ENCODE results near the gene RUNDC3A.

RUNDC3A gene

DNA sequence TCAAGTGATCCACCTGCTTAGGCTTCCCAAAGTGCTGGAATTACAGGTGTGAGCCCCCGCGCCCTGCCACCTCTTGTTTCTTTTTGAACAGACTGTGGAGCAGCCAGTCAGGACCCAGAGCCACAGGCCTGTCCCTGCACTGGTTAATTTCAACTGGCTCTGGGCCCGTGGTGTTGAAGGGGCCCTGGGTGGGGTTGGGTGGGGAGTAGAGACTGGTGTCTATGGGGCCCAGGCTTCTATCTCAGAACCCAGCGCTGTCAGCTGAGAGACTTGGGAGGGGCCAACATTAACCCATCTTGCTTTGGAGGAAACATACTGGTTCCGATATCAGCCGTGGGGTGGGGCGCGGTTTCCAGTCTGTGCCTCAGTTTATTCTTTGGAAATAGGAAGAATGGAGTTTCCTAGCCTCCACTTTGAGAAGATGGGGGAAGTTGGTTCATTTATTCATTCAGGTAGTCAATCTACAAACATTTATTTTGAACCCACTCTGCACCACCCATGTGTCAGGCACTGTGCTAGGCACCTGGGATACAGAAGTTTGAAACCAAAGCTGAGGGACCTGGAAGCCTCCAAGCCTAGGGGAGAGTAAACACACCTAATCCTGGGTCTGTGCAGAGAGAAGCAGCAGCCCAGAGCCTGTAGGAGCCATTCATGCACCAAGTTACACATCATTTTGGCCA is 24.9 kb upstream of the RUNDC3A start:
- no peak for DNase-seq (ENCODE audit: low read depth in 2 of 3, low spot score in 2 of 3)

- no peak for DNase-seq (ENCODE audit: low read depth in 2 of 3, low spot score in 2 of 3)
Measured at GRCh38 chr17:44284024-44284400, 24.4 kb upstream of the RUNDC3A start.

- DNase-seq (ENCODE audit: low read depth in 2 of 3, low spot score in 2 of 3): no peak
Measured at GRCh38 chr17:44287651-44288050, 20.8 kb upstream of the RUNDC3A start.

DNA sequence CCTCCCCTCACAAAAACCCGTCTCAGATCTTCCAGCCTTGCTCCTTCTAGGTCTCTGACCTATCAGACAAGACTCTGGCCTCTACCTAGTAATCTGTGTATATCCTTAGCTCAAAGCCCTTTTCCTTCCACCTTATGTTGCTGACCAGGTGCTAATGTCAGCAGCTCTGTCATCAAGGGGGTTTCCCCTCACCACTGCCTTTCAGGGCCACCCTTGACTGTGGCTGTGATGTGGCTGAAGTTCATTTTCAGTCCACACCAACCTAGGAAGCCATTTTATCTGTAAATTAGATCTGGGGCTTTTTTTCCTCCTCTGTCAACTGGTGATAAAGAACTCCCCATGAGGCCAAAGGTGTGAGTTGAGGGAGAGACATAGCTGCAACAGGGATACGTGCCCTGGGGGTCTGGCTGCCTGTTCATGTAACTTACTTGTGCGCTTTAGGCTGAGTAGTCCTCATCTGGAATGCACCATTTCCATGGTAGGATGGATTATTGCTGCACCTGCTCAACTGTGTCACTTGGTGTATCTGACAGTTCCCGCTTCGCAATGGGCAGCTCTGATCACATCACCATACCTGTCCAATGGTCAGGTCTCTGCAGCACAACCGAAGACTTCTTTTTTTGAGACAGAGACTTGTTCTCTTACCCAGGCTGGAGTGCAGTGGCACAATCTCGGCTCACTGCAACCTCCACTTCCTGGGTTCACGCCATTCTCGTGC is 14.7 kb upstream of the RUNDC3A start:
- DNase-seq (ENCODE audit: low read depth in 2 of 3, low spot score in 2 of 3): no peak

DNA sequence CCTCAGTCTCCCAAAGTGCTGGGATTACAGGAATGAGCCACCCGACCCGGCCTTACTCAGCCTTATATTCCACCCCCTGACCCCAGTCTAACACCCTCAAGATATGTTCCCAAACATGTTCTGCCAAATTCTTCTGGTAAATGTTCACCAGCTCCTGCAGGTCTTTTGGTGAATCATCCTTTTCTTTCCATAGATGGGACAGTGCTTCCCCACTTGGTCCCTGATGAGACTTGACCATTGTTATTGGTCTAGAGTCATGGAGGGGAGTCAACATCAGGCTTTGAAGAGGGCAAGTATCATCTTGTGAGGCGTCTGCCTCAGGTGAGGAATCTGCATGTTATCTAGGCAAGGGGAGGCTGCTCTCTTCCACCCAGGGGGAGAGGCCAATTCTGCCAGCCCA is 10.4 kb upstream of the RUNDC3A start:
- no peak for DNase-seq (ENCODE audit: low read depth in 2 of 3, low spot score in 2 of 3)

DNA sequence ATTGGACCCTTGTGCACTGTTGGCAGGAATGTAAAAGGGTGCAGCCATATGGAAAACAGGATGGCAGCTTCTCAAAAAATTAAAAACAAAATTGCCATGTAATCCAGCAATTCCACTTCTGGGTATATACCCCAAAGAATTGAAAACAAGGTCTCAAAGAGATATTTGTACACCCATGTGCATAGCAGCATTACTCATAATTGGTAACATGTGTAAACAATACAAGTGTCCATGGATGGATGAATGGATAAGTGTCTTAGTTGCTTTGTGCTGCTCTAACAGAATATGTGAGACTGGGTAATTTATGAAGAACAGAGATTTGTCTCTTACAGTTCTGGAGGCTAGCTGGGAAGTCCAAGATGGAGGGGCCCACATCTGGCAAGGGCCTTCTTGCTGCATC is 3.8 kb upstream of the RUNDC3A start:
- DNase-seq (ENCODE audit: low read depth in 2 of 3, low spot score in 2 of 3): no peak

DNA sequence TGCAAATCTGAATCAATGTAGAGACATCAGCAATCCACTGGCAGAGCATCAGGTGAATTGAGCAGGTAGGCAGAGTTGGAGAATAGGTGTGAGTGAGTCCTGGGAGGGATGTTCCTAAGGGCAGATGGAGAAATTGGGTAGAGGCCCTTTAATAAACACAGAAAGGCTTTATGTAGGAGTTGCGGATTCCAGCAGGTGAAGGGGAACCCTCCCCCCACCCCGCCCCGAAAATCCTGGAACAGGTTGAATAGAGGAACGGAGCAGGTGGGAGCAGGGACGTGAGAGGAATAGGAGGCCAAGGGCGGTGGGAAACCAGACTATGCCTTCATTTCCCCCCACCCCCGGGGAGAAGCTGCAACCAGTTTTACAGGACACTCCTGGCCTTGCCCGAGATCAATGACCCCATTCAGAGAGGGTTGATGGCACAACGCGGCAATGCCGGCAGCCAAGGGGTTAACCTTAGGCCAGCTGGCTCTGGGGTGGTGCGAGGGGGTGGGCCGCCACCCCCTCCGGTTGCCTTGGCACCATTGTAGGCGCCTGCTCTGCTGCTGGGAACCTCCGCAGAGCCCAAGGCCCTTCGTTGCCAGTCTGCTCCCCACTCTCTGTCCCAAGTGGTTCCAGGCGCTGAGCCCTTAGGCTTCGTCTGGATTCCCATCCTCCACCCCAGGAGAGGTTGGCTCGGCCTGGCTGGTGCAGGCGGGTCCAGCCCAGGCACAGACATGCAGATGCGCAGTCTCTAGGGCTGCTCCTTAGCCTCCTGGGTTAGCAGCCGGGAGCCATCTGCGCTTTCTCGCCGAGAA is 814 bp upstream of the RUNDC3A start:
- DNase-seq (ENCODE audit: low read depth in 2 of 3, low spot score in 2 of 3): no peak

GRCh38 chr17:44308865-44309264 is 464 bp downstream of the RUNDC3A start:
- no peak for DNase-seq (ENCODE audit: low read depth in 2 of 3, low spot score in 2 of 3)

GRCh38 chr17:44309472-44309871 is 1.1 kb downstream of the RUNDC3A start:
- no peak for DNase-seq (ENCODE audit: low read depth in 2 of 3, low spot score in 2 of 3)

- no peak for DNase-seq (ENCODE audit: low read depth in 2 of 3, low spot score in 2 of 3)
Measured at GRCh38 chr17:44310188-44310587, 1.8 kb downstream of the RUNDC3A start.

DNA sequence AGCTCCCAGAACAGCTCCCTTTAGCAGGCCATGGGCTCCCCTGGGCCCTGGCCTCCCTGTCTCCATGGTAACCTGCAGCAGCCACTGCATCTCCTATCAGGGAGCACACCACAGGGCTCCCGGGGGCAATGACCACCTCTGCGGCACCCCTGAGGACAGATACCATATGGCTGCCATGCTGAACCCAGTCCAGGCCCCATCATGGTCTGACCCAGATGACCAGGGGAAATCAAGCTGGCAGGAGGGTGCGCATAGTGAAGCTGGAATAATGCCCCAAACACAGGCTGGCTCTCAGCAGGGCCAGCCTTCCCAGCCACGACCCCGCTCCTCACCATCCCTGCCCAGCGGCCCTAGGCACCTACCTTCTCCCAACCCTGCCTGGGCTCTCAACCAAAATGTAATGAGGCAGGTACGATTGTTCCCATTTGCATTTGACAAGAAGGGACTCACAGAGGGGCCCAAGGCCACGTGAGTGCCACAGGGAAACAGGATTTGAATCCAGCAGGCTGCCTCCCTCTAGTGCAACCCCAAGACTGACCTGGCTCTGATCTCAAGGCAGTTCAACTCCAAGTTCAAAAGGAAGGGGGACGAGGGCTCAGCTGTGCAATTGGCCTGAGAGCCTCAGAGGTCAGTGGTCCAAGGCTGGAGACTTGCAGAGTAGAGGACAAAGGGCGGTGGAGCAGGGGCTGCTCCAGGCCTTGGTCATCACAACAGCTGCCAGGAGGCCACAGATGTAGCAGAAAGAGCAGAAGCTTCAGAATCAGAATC is 2.4 kb downstream of the RUNDC3A start:
- no peak for DNase-seq (ENCODE audit: low read depth in 2 of 3, low spot score in 2 of 3)

GRCh38 chr17:44311562-44312181 is 3.3 kb downstream of the RUNDC3A start:
- DNase-seq (ENCODE audit: low read depth in 2 of 3, low spot score in 2 of 3): no peak

- DNase-seq (ENCODE audit: low read depth in 2 of 3, low spot score in 2 of 3): no peak
Measured at GRCh38 chr17:44312396-44313104, 4.1 kb downstream of the RUNDC3A start.

DNA sequence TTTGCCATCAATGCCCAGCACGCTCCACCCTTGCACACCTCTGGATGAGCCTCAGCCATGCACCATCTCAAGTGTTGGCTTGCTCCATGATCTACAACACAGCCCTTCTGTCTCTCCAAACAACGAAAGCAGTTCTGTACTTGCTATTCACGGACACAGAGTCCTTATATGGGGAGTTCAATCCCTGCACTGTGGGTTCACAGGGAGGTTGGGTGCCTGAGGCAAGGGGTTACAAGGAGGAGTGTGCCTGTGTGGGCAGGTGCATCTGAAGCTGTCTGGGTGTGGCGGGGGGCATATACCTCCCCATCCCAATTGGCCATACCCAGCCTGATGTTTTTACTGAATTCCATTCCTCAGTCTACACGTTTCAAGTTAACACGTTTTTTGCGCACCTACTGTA is 5.6 kb downstream of the RUNDC3A start:
- DNase-seq (ENCODE audit: low read depth in 2 of 3, low spot score in 2 of 3): no peak

GRCh38 chr17:44314524-44314868 is 6.1 kb downstream of the RUNDC3A start:
- DNase-seq (ENCODE audit: low read depth in 2 of 3, low spot score in 2 of 3): no peak

- DNase-seq (ENCODE audit: low read depth in 2 of 3, low spot score in 2 of 3): no peak
Measured at GRCh38 chr17:44314869-44315661, 6.7 kb downstream of the RUNDC3A start.

DNA sequence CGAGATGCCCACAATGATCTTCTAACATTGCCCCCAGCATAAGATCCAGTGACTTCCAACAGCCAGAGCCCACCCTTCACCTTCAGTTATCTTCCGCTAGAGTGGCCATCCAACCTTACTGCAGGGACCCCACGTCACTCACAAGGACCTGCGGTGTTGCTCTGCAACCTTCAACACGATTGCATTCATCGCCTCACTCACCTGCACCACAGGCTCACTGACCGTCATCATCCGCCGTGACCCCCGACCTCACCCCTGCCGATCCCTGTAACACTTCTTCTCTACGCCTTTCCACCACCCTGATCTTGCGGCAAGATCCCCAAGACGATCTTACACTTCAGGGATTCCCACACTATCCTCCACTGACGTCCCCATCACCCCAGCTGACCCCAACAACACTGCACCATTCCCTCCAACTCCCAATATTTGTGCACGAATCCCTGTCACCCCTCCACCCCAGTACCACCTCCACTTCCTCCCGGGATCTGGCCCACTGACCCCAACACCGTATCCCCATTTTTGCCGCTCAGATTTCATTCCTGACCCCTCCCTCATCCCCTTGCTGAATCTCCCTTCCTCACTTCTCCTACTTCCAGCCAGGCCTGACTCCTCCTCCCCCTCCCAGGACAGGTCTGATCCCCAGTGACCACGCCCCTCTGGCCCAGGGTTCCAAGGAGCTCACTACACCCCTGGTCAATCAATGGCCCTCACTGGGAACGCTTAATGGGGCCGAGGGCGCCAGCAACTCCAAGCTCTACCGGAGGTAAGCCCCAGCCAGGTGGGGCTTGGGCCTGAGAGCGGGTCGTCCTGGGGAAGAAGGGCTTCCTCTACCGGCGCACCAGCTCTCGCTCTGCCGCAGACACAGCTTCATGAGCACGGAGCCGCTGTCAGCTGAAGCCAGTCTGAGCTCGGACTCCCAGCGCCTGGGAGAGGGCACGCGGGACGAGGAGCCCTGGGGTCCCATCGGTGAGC is 7.6 kb downstream of the RUNDC3A start:
- DNase-seq (ENCODE audit: low read depth in 2 of 3, low spot score in 2 of 3): no peak

DNA sequence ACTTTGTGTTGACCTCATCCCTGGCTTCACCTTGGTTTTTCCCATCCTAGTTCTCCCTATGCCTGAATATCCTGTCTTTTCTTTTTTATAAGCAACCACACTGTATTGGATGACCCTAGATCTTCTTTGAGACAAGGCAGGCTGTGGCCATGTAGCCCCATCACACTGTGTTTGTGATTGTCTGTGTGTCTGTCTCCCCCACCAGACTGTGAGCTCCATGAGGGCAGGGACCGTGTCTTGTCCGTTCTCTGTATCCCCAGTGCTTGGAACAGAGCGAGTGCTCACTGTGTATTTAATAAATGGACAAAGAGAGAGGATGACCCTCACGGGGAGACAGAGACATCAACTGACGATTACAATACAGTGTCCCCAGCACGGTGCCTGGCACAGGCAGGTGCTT is 9.1 kb downstream of the RUNDC3A start:
- DNase-seq (ENCODE audit: low read depth in 2 of 3, low spot score in 2 of 3): no peak
